ENCODE data around the gene TMEM94. TPM values are rescaled to one million over a fixed set of nuclear protein-coding genes. Genes with fewer than 3 reads are reported as not detected.
"Not testable (repeated sequence)": the region's sequence is repeated elsewhere in the genome, so short reads cannot be mapped to it uniquely, and the experiment has no call there.

The TMEM94 gene
- total RNA-seq, 1 experiment from 2014 or later: 61.4 TPM

DNA sequence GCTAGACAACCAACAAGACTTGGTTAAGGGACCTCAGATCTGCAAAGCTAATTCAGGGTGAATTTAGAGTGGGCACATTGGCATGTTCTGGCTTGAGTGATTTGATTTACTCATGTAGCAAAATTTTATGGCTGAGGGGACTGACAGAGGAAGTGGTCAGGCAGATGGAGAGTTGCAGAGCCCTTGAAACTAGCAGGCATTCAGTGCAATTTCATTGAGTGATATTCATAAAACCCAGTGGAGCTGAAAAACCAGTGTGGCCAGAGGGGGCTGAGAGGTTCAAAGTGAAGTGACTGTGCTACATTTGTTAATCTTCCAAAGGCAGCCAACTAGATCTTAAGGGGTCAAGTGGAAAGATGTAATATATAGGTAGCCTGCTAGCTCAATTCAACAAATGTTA is 2.2 kb upstream of the TMEM94 start:
- Histone ChIP-seq H2BK120ac (ENCODE audit: low read depth, low read length, poor library complexity, severe bottlenecking) (no peak overlapping the region), H2BK12ac (ENCODE audit: insufficient read length, low read depth, low read length) (no peak overlapping the region), H3K79me2 (ENCODE audit: insufficient read depth, low read length) (no peaks in the 10 kb centered on the region), H3K4ac (ENCODE audit: low read depth, low read length) (no peak overlapping the region), H2AFZ (ENCODE audit: low read length) (no peak overlapping the region), H3K9me3 (ENCODE audit: control insufficient read depth, low read depth, low read length) (no peaks in the 10 kb centered on the region), H2BK15ac (ENCODE audit: low read depth, low read length) (no peak overlapping the region), H3K23ac (ENCODE audit: insufficient read length, low read depth, low read length) (no peak overlapping the region), H3K18ac (ENCODE audit: insufficient read length, low read depth, low read length) (no peak overlapping the region), H3K27ac (ENCODE audit: insufficient read length, low read depth, low read length) (no peak overlapping the region), H3K79me1 (ENCODE audit: insufficient read depth, low read depth, low read length, poor library complexity, severe bottlenecking) (no peaks in the 10 kb centered on the region), H3K4me1 (ENCODE audit: insufficient read depth, low read length) (no peaks in the 10 kb centered on the region; the same call in 1 of the 2 replicates), H4K91ac (ENCODE audit: insufficient read length, low read depth, low read length) (no peak overlapping the region), H2BK5ac (ENCODE audit: insufficient read length, low read length) (no peak overlapping the region), H3T11ph (ENCODE audit: low read length) (no peak overlapping the region), H3K23me2 (ENCODE audit: insufficient read length, low read depth, low read length, poor library complexity, severe bottlenecking) (peaks cover 13% of the 10 kb centered on the region), H2AK5ac (ENCODE audit: insufficient read length, low read length) (no peak overlapping the region), H3K56ac (ENCODE audit: insufficient read length, low read depth, low read length) (no peak overlapping the region), H3K4me2 (ENCODE audit: insufficient read depth, insufficient read length, low read length) (no peak overlapping the region), H3K14ac (ENCODE audit: insufficient read depth, low read length) (no peak overlapping the region), H4K5ac (ENCODE audit: insufficient read length, low read depth, low read length) (no peak overlapping the region), H3K9ac (ENCODE audit: extremely low read depth, insufficient read length, low read length) (no peak overlapping the region), H4K8ac (replicated peaks; ENCODE audit: insufficient read length, low read depth, low read length) (no peak overlapping the region), H3K27me3 (ENCODE audit: insufficient read depth, low read length) (no peaks in the 10 kb centered on the region), H2BK20ac (ENCODE audit: low read depth, low read length, poor library complexity, severe bottlenecking) (no peak overlapping the region), H4K20me1 (ENCODE audit: control insufficient read depth, insufficient read depth, insufficient read length) (no peaks in the 10 kb centered on the region)
- TF ChIP-seq CTCF (conservative IDR thresholded peaks at IDR 0.05): no peak
- Mint-ChIP-seq H3K27me3 (ENCODE audit: low read depth) (no peaks in the 10 kb centered on the region), H3K4me1 (peaks cover 16 to 21% of the 10 kb centered on the region in 2 experiments), H3K36me3 (ENCODE audit: insufficient read depth in 1 of 3, low read depth in 3 of 3) (no peaks in the 10 kb centered on the region), H3K9me3 (no peaks in the 10 kb centered on the region), H3K27ac (no peak overlapping the region), H3K4me3 (no peak overlapping the region)
- DNase-seq: no peak

DNA sequence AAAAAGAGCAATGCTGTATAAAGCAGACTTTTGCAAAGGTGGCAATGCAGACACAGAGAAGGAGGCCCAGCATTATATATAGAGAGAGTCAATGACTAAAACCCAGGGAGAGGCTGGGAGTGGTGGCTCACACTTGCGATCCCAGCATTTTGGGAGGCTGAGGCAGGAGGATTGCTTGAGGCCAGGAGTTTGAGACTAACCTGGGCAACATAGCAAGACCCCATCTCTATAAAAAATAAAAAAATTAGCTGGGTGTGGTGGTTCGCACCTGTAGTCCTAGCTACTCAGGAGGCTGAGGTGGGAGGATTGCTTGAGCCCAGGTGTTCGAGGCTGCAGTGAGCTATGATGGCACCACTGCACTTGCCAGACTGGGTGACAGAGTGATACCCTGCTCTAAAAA is 1.8 kb upstream of the TMEM94 start:
- H4K91ac ChIP-seq (ENCODE audit: insufficient read length, low read depth, low read length); H4K5ac ChIP-seq (ENCODE audit: insufficient read length, low read depth, low read length); H3K14ac ChIP-seq (ENCODE audit: insufficient read depth, low read length); H3K56ac ChIP-seq (ENCODE audit: insufficient read length, low read depth, low read length); H3K27ac Mint-ChIP-seq; H3K23ac ChIP-seq (ENCODE audit: insufficient read length, low read depth, low read length); H3K79me1 ChIP-seq (ENCODE audit: insufficient read depth, low read depth, low read length, poor library complexity, severe bottlenecking); H2AK5ac ChIP-seq (ENCODE audit: insufficient read length, low read length); H3K9ac ChIP-seq (ENCODE audit: extremely low read depth, insufficient read length, low read length); H3T11ph ChIP-seq (ENCODE audit: low read length); H2BK12ac ChIP-seq (ENCODE audit: insufficient read length, low read depth, low read length); H2BK5ac ChIP-seq (ENCODE audit: insufficient read length, low read length); H2BK15ac ChIP-seq (ENCODE audit: low read depth, low read length); H3K4me3 Mint-ChIP-seq; H3K4me2 ChIP-seq (ENCODE audit: insufficient read depth, insufficient read length, low read length); H2BK20ac ChIP-seq (ENCODE audit: low read depth, low read length, poor library complexity, severe bottlenecking); H3K4ac ChIP-seq (ENCODE audit: low read depth, low read length); H3K79me2 ChIP-seq (ENCODE audit: insufficient read depth, low read length); H2AFZ ChIP-seq (ENCODE audit: low read length); H2BK120ac ChIP-seq (ENCODE audit: low read depth, low read length, poor library complexity, severe bottlenecking); H3K27ac ChIP-seq (ENCODE audit: insufficient read length, low read depth, low read length); H3K9me3 Mint-ChIP-seq; H3K27me3 ChIP-seq (ENCODE audit: insufficient read depth, low read length); H3K18ac ChIP-seq (ENCODE audit: insufficient read length, low read depth, low read length); H3K9me3 ChIP-seq (ENCODE audit: control insufficient read depth, low read depth, low read length); H4K8ac ChIP-seq (replicated peaks; ENCODE audit: insufficient read length, low read depth, low read length); DNase-seq; H3K4me1 ChIP-seq (ENCODE audit: insufficient read depth, low read length); H4K20me1 ChIP-seq (ENCODE audit: control insufficient read depth, insufficient read depth, insufficient read length); H3K36me3 Mint-ChIP-seq (ENCODE audit: insufficient read depth in 1 of 3, low read depth in 3 of 3); H3K27me3 Mint-ChIP-seq (ENCODE audit: low read depth): not testable (repeated sequence)
- peaks cover 13% of the 10 kb centered on the region for H3K23me2 ChIP-seq (ENCODE audit: insufficient read length, low read depth, low read length, poor library complexity, severe bottlenecking)
- no CpG with 5 or more reads among the region's 3 CpGs for WGBS (ENCODE audit: extremely low coverage, insufficient read length, low lambda C conversion rate)
- H3K4me1 Mint-ChIP-seq: peaks cover 16 to 21% of the 10 kb centered on the region in 2 experiments
